Stimulated activated CD4-positive, alpha-beta T cell treated with anti-CD3 and anti-CD28 coated beads, Interleukin-4, amount 100 ng/mL, for 48 hours (primary cell): Measurements from ENCODE around the gene PCDHB11.
"Not testable (repeated sequence)": the region's sequence is repeated elsewhere in the genome, so short reads cannot be mapped to it uniquely, and the experiment has no call there.

Experiments used
- DNase-seq, 2 donors: peaks; one replicate each; pipeline ENCODE4 v3.0.0-alpha.2; 2020; ENCODE audit warnings: low read depth in 2 of 2

The PCDHB11 gene

DNA sequence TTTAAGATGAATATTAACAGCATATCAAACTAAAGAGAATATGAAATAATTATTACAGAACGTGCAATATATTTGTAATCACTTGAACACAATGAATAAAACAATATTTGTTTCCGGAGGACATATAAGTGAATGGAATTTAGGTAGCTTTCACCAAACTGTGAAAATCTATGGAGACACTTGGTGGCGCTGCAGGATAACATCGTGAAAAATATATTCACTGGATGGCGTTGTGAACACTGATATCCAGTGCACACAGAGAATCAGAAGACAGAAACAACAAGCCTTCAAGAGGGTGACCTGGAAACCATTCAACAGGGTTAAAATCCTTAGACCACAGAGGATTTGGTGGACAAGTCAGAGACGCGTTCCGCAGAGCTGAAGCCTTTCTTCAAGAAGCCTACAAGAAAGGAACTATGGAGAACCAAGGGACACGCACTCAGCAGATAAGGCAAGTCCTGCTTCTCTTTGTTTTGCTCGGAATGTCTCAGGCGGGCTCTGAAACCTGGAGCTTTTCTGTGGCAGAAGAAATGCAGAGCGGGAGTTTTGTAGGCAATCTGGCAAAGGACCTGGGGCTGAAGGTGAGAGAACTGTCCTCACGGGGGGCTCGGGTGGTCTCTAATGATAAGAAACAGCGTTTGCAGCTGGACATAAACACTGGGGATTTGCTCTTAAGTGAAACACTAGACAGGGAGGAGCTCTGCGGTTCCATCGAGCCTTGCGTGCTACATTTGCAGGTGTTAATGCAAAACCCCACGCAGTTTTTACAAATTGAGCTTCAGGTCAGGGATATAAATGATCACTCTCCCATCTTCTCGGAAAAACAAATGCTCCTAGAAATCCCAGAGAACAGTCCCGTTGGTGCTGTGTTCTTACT, at the start of gene PCDHB11:
Gene PCDHB11, plus strand, starts transcription at position 269 of the 877 bp plus-strand sequence. Its CDS starts 148 bp downstream, at position 417.
- no peak for DNase-seq

DNA sequence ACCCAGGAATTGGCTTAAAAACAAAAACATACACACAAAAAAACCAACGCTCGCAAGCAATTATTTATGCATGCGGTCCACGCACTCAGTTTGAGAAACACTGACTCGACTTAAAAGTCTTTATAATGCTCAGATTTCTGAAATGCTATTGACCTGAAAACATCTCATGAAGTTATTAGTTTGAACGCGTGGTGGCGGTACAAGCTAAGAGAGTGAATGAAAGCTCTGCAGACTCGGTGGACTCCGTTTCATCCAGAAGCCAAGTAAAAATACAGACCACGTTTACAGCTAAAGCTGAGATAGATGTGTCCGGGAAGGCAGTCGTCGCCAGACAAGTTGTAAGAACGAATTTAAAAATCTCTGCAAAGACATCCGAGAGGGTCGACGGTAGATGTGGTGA, 49.6 kb upstream of the PCDHB11 start, which contains the start of gene PCDHB6:
Gene PCDHB6, plus strand, starts transcription at position 246 of the 400 bp plus-strand sequence. CDS start 201 bp downstream, outside the sequence.
- no peak for DNase-seq

DNA sequence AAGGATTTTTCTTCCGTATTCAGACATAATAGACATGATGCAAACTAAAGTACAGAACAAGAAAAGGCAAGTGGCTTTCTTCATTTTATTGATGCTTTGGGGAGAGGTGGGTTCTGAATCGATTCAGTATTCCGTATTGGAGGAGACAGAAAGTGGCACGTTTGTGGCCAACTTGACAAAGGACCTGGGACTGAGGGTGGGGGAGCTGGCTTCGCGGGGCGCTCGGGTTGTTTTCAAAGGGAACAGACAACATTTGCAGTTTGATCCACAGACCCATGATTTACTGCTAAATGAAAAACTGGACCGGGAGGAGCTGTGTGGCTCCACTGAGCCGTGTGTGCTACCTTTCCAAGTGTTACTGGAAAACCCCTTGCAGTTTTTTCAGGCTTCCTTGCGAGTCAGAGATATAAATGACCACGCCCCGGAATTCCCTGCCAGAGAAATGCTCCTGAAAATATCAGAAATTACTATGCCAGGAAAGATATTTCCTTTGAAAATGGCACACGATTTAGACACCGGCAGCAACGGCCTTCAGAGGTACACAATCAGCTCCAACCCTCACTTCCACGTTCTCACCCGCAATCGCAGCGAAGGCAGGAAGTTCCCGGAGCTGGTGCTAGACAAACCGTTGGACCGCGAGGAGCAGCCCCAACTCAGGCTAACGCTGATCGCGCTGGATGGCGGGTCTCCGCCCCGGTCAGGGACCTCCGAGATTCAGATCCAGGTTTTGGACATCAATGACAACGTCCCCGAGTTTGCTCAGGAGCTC, 49.0 kb upstream of the PCDHB11 start:
- no peak for DNase-seq

DNA sequence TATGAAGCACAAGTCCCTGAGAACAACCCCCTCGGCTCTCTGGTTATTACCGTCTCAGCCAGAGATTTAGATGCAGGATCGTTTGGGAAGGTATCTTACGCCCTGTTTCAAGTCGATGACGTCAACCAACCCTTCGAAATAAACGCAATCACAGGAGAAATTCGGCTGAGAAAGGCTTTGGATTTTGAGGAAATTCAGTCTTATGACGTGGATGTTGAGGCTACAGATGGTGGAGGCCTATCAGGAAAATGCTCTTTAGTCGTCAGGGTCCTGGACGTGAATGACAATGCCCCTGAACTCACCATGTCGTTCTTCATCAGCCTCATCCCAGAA, 48.5 kb upstream of the PCDHB11 start:
- DNase-seq, result no peak

DNA sequence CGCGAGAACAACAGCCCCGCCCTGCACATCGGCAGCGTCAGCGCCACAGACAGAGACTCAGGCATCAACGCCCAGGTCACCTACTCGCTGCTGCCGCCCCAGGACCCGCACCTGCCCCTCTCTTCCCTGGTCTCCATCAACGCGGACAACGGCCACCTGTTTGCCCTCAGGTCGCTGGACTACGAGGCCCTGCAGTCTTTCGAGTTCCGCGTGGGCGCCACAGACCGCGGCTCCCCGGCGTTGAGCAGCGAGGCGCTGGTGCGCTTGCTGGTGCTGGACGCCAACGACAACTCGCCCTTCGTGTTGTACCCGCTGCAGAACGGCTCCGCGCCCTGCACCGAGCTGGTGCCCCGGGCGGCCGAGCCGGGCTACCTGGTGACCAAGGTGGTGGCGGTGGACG, 47.8 kb upstream of the PCDHB11 start:
- not testable (repeated sequence) for DNase-seq

DNA sequence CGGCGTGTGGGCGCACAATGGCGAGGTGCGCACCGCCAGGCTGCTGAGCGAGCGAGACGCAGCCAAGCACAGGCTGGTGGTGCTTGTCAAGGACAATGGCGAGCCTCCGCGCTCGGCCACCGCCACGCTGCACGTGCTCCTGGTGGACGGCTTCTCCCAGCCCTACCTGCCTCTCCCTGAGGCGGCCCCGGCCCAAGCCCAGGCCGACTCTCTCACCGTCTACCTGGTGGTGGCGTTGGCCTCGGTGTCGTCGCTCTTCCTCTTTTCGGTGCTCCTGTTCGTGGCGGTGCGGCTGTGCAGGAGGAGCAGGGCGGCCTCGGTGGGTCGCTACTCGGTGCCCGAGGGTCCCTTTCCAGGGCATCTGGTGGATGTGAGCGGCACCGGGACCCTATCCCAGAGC, 47.3 kb upstream of the PCDHB11 start:
- not testable (repeated sequence) for DNase-seq

DNA sequence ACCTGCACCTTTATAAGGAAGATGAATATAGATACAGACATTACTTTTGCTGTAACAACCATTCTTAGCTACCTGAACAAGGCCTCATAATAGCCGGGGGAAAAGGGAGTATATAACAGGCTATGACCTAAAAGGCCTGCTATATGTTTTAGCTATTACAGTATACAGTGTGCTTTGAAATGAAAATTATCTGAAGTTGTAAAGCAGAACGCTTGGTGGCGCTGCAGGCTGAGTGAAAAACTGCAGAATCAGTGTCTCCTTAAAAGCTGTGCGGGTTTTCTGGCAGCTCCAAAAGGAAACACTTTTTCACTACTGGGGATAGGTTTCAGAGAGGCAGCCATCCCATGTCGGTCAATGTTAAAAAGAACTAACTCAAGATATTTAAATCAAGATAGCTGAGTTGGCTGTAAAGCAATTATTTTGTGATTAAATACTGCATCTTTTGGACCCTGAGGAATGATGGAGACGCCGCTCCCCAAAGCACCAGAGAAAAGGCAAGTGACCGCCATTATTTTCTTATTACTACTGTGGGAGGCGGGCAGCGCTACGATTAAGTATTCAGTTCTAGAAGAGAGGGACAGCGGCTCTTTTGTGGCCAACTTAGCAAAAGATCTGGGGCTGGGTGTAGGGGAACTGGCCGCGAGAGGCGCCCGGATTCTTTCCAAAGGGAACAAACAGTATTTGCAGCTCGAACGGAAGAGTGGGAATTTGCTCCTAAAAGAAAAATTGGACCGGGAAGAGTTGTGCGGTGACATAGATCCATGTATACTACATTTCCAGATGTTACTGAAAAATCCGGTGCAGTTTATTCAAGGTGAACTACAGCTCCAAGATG, 43.7 kb upstream of the PCDHB11 start:
- no peak for DNase-seq

DNA sequence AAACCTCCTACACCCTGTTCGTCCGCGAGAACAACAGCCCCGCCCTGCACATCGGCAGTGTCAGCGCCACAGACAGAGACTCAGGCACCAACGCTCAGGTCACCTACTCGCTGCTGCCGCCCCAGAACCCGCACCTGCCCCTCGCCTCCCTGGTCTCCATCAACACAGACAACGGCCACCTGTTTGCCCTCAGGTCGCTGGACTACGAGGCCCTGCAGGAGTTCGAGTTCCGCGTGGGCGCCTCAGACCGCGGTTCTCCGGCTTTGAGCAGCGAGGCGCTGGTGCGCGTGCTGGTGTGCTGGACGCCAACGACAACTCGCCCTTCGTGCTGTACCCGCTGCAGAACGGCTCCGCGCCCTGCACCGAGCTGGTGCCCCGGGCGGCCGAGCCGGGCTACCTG, 42.1 kb upstream of the PCDHB11 start:
- DNase-seq, result not testable (repeated sequence)

DNA sequence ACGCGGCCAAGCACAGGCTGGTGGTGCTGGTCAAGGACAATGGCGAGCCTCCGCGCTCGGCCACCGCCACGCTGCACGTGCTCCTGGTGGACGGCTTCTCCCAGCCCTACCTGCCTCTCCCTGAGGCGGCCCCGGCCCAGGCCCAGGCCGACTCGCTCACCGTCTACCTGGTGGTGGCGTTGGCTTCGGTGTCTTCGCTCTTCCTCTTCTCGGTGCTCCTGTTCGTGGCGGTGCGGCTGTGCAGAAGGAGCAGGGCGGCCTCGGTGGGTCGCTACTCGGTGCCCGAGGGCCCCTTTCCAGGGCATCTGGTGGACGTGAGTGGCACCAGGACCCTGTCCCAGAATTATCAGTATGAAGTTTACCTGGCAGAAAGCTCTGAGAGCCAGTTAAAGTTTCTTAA, 41.5 kb upstream of the PCDHB11 start:
- not testable (repeated sequence) for DNase-seq

DNA sequence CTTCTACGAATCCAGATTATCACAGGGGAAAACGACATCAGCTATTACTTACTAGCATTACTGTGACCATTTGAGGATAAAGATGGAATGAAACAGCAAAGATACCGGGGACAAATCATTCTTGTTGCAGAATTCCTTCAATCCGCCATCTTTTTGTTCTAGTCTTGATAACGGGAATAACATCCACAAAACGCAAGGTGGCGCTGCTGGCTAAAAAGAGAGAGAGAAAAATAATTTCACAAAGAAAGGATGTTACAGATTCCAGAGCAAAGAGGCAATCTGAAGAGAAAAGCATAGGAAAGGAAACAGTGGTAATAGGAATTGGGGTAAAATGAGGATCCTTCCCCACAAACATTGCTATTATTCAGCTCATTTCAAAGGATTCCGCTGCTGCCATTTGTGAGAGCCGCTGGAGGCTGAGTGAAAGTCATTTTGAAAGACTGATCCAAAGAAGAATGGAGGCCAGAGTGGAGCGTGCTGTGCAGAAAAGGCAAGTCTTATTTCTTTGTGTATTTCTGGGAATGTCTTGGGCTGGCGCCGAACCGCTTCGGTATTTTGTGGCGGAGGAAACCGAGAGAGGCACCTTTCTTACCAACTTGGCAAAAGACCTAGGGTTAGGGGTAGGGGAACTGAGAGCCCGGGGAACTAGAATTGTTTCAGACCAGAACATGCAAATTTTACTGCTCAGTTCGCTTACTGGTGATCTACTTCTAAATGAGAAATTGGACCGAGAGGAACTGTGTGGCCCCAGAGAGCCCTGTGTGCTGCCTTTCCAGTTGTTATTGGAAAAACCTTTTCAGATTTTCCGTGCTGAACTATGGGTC, 26.8 kb upstream of the PCDHB11 start, which contains the start of gene PCDHB7:
Gene PCDHB7, plus strand, starts transcription at position 264 of the 824 bp plus-strand sequence. Its CDS starts 192 bp downstream, at position 456.
- no peak for DNase-seq

DNA sequence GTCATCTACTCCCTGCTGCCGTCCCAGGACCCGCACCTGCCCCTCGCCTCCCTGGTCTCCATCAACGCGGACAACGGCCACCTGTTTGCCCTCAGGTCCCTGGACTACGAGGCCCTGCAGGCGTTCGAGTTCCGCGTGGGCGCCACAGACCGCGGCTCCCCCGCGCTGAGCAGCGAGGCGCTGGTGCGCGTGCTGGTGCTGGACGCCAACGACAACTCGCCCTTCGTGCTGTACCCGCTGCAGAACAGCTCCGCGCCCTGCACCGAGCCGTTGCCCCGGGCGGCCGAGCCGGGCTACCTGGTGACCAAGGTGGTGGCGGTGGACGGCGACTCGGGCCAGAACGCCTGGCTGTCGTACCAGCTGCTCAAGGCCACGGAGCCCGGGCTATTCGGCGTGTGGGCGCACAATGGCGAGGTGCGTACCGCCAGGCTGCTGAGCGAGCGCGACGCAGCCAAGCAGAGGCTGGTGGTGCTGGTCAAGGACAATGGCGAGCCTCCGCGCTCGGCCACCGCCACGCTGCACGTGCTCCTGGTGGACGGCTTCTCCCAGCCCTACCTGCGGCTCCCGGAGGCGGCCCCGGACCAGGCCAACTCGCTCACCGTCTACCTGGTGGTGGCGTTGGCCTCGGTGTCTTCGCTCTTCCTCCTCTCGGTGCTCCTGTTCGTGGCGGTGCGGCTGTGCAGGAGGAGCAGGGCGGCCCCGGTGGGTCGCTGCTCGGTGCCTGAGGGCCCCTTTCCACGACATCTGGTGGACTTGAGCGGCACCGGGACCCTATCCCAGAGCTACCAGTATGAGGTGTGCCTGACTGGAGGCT, 24.9 kb upstream of the PCDHB11 start:
- not testable (repeated sequence) for DNase-seq

DNA sequence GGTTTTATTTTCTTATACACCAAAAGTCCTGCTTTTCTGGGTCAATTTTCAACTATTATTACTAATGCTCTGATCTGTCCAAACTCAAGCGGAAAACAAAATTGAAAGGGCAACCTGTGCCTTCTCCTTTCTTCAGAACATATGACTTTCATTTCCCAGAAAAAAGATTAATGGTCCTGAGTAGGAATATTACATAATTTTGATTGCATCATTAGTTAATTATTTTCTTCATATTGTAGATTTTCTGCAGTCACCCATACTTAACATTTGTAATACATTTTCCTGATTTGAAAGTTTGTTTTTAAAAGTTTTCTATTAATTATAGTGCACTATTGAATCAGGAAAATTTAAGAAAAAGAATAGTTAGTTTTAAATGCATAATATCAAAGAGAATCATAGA, 23.5 kb upstream of the PCDHB11 start:
- DNase-seq, result no peak

DNA sequence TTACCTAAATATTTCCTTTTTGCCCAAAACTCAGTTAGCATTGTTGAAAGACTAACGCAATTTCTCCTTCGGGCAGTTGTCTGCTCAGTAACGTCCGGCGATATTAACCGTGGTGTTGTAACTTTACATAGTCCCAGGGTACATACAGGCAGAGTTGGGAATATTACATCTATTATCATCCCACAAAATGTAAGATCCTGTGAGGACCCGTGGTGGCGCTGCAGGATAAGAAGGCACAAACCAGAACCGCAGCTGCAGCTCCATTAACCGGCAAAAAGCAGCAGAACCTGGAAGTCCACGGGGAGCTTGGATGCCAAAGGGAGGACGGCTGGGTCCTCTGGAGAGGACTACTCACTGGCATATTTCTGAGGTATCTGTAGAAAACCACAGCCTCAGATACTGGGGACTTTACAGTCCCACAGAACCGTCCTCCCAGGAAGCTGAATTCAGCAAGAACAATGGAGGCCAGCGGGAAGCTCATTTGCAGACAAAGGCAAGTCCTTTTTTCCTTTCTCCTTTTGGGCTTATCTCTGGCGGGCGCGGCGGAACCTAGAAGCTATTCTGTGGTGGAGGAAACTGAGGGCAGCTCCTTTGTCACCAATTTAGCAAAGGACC, 21.7 kb upstream of the PCDHB11 start, which contains the start of gene PCDHB8:
Gene PCDHB8, plus strand, starts transcription at position 214 of the 615 bp plus-strand sequence. Its CDS starts 245 bp downstream, at position 459.
- not testable (repeated sequence) for DNase-seq

DNA sequence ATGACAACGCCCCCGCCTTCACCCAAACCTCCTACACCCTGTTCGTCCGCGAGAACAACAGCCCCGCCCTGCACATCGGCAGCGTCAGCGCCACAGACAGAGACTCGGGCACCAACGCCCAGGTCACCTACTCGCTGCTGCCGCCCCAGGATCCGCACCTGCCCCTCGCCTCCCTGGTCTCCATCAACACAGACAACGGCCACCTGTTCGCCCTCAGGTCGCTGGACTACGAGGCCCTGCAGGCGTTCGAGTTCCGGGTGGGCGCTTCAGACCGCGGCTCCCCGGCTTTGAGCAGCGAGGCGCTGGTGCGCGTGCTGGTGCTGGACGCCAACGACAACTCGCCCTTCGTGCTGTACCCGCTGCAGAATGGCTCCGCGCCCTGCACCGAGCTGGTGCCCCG, 20.1 kb upstream of the PCDHB11 start:
- not testable (repeated sequence) for DNase-seq

DNA sequence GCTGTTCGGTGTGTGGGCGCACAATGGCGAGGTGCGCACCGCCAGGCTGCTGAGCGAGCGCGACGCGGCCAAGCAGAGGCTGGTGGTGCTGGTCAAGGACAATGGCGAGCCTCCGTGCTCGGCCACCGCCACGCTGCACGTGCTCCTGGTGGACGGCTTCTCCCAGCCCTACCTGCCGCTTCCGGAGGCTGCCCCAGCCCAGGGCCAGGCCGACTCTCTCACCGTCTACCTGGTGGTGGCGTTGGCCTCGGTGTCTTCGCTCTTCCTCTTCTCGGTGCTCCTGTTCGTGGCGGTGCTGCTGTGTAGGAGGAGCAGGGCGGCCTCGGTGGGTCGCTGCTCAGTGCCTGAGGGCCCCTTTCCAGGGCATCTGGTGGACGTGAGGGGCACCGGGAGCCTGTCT, 19.6 kb upstream of the PCDHB11 start:
- DNase-seq, result not testable (repeated sequence)

DNA sequence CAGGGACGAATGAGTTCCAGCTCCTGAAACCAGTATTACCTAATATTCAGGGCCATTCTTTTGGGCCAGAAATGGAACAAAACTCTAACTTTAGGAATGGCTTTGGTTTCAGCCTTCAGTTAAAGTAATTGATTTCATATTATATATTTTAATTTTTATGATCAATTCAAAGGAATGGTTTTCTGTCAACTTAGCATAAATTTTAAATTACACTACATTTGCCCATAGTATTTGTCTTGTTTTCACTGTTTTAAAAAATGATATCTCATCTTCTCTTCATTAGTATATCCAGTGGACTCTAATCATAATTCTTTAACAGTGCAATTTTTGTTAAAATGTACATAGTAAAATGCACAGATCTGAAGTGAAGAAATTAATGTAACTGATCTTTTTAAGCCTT, 19.1 kb upstream of the PCDHB11 start:
- no peak for DNase-seq

DNA sequence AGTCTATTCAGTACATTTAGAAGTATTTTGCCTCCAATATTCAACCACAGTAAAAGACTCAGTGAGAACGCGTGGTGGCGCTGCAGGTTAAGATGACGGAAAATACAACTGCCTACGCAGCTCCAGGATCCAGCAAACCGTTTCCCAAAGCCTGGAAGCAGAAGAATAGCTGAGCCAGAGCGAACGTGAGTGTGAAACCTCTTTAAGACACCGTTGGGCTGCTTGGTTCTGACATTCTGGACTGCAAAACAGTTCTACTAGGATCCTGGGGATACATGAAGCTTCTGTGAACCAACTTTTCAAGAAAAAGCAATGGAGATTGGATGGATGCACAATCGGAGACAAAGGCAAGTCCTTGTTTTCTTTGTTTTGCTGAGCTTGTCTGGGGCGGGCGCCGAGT, 17.2 kb upstream of the PCDHB11 start, which contains the start of gene PCDHB16:
Gene PCDHB16, plus strand, starts transcription at position 140 of the 400 bp plus-strand sequence. Its CDS starts 173 bp downstream, at position 313.
- no peak for DNase-seq

DNA sequence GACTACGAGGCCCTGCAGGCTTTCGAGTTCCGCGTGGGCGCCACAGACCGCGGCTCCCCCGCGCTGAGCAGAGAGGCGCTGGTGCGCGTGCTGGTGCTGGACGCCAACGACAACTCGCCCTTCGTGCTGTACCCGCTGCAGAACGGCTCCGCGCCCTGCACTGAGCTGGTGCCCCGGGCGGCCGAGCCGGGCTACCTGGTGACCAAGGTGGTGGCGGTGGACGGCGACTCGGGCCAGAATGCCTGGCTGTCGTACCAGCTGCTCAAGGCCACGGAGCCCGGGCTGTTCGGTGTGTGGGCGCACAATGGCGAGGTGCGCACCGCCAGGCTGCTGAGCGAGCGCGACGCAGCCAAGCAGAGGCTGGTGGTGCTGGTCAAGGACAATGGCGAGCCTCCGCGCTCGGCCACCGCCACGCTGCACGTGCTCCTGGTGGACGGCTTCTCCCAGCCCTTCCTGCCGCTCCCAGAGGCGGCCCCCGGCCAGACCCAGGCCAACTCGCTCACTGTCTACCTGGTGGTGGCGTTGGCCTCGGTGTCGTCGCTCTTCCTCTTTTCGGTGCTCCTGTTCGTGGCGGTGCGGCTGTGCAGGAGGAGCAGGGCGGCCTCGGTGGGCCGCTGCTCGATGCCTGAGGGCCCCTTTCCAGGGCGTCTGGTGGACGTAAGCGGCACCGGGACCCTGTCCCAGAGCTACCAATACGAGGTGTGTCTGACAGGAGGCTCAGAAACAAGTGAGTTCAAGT, 15.1 kb upstream of the PCDHB11 start:
- DNase-seq, result not testable (repeated sequence)
